Esophagus squamous epithelium (tissue), 4 donors: ENCODE data around the gene MAD1L1.

Source experiments
- CTCF ChIP-seq, 6 experiments: fragments of 450-650 bp in 4 of 6; fragments of 200-600 bp in 2 of 6; sonication (generic) in 2 of 6; IDR thresholded peaks; one replicate each; pipeline ENCODE4 v1.5.1; 2016 to 2019; ENCODE audit warnings: antibody characterized with exemption in 6 of 6, mild to moderate bottlenecking in 4 of 6, moderate library complexity in 4 of 6
- POLR2A ChIP-seq, 4 donors: fragments of 450-650 bp; IDR thresholded peaks; one replicate each; pipeline ENCODE4 v1.6.1; 2017; ENCODE audit warnings: antibody characterized with exemption in 4 of 4, mild to moderate bottlenecking in 4 of 4, moderate library complexity in 3 of 4

GRCh38 chr7:2033586-2034135, 199.1 kb downstream of the MAD1L1 start:
- TF ChIP-seq POLR2A (IDR thresholded peaks at IDR 0.05) (no peak), CTCF (IDR thresholded peaks at IDR 0.05) (no peak)
